HG02884 (cell line): ENCODE data around the gene FAM241A.
"Not testable (repeated sequence)": the region's sequence is repeated elsewhere in the genome, so short reads cannot be mapped to it uniquely, and the experiment has no call there.

Source experiments
- ATAC-seq: cut with Tn5 transposase; IDR thresholded peaks from one replicate; pipeline ENCODE4 v1.9.1; 2021; ENCODE audit warnings: mild to moderate bottlenecking, moderate library complexity; ENCODE audit not compliant: unreplicated experiment

The FAM241A gene

DNA sequence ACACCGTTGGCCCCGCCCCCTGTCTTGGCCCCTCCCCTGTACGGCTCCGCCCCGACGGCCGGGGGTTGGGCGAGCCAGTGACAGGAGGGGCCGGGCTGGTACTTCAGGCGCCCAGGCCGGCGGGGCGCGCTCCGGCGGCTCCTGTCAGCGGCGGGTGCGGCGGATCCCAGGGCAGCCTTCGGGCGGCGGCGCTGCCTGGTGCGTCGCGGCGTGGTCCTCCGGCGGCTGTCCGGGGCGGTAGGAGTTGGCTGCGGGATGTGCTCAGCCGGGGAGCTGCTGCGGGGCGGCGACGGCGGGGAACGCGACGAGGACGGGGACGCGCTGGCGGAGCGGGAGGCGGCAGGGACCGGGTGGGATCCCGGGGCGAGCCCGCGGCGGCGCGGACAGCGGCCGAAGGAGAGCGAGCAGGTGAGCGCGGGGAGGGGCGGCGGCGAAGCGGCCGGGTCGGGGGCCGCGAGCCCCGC is at the start of gene FAM241A:
Gene FAM241A (plus strand): TSS at position 129 of the 464 bp plus-strand sequence. CDS start 127 bp downstream, at position 256.
- peak; percentile 69 for ATAC-seq

DNA sequence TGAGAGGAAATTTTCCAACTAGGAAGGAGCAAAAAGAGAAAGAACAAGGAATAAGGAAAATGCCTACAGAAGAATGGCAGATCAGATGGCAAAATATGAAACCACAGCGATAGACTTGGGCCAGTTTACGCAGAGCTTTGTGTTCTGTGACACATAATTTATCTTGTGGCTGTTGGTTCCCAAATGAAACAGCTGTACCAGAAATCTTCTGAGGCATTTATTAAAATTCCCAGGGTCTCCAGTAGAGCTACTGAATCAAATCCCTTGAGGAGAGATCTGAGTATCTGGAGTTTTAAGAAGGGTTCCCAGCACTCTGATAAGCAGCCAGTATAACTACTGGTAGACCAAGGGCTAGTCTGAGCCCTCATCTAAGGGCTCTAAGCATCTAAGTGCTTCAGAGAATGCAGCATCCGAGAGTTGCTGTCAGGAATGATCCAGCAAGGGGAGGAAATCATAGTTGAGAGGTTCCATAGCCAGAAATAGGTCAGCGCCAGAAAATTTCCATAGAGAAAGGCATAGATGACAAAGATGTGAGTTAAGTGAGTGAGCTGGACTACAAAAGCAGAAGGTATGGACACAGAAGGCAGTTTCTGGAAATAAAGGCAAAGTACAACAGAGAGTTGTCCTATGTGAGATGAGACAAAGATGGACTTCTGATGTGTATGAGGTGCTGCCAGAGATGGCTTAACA is 46.3 kb upstream of the FAM241A start:
- ATAC-seq, result no peak

DNA sequence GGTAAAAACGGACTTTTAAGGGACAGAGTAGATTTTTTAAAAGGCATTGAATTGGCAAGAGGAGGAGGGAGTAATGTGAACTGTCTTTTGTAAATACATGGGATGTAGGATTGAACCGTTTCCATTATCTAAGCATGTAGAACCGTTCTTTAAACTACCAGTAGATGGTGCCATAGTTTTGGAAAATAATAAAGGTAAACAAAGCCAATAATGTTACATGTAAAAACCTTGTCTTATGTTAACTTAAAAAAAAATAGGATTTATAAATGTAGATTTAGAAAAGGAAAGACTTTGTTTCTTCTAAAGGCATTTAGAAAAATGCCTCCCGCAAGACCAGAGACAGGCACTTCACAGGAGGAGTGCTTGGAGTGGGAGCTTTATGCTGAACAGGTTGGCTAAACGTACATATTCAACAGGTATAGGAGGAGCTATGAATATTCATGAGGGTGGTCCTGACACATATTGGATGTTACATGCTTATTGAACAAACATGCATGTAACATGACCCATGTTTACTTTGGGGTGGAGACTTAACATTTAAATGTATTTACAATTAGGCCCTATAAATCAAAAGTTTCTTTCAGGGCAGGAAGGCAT is 45.5 kb upstream of the FAM241A start:
- ATAC-seq, result peak; percentile 73

DNA sequence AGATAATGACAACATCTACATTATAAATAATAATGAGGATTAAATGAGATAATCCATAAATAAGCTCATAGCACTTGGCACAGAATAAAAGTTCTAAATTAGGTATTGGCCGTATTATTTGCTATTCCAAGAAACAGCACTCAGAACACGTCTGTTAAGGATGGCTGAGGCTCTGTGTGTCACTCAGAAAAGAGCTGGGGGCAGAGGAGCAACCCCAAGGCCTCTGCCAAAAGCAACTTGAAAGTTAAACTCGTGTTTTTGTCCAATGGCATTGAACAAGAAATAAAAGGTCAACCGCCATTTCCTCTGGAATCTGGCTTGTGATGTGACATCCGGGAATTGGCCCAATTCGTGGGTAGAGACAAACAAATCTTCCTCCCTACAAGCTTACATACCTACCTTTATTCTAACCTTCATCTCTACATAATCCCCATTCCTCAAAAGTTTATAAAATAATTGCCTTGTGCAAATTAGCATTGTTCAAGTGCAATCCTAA is 42.3 kb upstream of the FAM241A start:
- ATAC-seq, result no peak

DNA sequence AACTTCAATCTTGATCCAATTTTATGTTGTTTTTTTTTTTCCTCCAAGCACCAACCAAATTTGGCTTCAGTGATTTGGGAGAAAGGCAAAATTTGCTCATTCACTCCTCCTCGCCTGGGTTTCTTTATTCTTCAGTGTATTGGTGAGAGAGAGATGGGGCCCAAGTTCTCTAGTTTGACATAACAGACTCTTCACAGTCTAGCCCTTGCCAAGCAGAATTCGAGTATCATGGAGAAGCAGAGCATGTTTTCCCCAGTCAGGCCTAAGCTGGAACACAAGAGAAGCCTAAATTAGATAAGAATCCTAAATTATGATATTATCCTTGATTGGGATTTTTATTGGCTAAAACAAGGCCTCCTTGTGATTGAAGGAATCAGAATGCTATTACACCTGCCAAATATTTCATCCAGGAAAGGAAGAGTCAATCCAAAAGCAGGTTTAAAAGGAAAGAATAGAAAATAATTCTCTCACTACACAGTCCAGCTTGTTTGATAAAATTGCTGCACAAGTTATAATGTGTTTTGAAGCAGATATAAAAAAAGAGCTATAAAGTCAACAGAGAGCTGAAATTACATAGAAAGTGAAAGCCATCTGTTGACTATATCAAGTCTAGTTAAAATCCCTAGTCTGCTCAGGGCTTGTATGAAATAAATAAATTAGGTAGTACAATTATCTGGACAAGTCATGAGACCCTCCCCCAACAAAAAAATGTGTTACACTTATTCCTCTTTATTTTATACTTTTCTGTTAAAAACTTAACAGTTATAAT is 39.9 kb upstream of the FAM241A start:
- ATAC-seq, result no peak

DNA sequence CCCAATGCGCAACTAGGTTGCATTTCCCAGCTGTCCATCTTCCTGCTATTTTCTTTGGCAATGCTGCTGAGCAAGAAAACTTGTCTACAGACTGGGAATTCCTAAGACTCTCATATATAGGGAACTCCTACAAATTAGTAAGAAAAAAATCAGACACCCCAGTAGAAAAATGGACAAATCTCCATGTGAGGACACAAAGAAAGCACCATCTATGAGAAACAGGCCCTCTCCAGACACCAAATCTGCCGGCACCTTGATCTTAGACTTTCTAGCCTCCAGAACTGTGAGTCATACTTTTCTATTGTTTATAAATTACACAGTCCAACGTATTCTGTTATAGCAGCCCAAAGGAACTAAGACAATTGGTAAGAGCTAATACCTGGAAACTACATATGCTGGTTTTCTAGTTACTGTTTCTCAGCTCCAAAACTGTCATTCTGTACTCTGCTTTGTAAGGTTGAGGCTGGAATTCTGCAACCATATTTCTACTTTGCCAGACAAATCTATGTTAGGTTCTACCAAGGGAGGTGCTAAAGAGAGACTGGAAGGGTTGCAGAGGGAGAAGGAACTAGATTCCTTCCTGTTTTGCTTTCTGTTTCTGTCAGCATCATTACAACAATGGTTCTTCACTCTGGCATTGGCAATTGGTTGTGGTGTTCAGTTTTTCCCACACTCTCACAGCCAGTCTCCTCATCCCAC is 35.7 kb upstream of the FAM241A start:
- ATAC-seq, result peak; percentile 81

DNA sequence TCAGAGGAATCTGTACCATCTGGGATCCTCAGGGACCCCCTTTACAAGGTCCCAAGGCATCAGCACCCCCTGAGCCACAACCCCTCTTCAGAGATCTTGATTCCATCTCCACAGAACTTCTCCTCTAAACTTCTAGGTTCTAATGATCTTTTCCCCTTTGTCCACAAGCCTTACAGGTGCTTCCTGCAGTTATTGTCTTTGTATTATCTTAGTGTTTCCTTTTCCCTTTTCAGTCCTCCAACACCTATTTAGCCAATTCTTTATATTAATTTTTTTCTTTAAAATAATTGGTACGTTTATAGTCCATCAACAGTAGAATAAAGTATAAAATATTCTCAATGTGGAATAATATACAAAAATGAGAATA is 35.2 kb upstream of the FAM241A start:
- ATAC-seq, result no peak

DNA sequence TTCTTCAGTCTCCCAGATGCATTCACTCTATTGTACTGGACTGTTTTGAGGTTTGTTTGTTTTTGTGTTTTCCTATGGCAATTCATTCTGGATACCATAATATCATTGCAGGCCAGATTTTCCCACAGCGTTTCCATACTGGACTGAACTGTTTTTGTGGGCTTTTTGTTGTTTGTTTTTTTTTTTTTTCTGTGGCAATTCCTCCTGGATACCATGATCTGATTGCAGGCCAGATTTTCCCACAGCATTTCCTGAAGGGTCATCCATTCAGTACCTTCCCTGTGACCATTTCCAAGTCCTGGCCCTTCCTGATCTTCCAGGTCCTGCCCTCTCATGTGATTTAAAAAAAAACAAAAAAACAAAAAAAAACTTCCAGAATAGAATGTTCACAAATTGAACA is 33.9 kb upstream of the FAM241A start:
- no peak for ATAC-seq

DNA sequence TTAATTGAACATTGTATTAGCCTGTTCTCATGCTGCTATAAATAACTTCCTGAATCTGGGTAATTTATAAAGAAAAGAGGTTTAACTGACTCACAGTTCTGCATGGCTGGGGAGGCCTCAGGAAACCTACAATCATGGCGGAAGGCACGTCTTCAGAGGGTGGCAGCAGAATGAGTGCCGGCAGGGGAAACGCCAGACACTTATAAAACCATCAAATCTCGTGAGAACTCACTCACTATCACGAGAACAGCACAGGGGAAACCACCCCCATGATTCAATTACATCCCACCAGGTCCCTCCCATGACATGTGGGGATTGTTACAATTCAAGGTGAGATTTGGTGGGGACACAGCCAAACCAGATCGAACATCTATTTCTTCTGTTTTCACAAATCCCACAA is 33.2 kb upstream of the FAM241A start:
- ATAC-seq, result not testable (repeated sequence)

DNA sequence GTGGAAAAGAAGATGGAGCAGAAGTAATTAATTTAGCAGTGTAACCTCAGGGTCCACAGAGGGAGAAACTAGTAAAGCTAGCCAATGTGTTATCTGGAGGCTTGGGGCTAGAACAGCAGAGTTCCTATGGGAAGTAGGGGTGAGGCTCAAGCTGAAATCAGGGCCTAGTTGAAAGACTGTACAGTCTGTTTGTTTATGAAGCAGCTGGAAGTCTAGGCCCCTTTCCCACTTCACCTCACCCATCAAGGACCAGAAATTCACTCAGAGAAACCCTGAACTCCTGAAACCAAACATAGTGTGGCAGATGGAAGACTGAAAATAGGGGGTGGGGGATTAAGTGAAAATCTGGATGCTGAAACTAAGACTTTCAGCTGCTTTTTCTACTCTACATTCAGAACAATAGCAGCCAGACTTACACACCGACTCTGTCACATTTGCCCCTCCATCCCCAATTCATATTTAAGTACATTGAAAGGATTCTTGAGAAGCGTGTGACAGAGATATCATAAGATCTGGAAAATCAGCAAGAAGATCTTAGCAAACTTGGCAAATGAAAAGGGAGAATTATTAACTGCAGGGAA is 32.6 kb upstream of the FAM241A start:
- ATAC-seq, result no peak

DNA sequence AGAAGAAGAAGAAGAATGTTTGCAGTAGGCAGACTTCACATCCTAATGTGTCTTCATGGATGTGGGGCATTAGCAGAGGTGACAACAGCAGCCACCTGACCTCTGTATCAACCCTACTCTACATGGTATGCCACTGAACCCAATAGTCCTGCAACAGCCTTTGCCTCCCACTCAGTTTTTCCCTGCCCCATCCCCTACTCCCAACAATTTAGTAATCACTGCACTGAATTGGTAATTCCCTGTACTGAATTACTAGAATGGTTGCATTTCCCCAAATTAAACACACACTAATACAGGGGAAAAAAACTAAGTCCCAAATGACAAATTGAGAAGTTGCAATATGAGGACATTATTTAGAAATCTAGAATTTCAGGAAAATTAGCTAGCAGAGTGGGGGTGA is 31.4 kb upstream of the FAM241A start:
- ATAC-seq, result no peak

DNA sequence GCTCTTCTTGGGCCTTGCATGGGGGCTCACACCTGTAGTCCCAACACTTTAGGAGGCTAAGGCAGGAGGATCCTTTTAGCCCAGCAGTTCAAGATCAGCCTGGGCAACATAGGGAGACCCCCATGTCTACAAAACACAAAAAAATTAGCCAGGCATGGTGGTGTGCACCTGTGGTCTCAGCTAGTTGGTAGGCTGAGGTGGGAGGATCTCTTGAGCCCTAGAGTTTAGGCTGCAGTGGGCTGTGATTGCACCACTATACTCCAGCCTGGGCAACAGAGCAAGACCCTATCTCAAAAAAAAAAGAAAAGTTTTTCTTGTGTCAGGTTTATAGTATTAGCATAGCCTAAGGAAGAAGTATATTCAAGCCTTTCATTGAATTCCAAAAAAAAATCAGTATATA is 30.8 kb upstream of the FAM241A start:
- no peak for ATAC-seq

DNA sequence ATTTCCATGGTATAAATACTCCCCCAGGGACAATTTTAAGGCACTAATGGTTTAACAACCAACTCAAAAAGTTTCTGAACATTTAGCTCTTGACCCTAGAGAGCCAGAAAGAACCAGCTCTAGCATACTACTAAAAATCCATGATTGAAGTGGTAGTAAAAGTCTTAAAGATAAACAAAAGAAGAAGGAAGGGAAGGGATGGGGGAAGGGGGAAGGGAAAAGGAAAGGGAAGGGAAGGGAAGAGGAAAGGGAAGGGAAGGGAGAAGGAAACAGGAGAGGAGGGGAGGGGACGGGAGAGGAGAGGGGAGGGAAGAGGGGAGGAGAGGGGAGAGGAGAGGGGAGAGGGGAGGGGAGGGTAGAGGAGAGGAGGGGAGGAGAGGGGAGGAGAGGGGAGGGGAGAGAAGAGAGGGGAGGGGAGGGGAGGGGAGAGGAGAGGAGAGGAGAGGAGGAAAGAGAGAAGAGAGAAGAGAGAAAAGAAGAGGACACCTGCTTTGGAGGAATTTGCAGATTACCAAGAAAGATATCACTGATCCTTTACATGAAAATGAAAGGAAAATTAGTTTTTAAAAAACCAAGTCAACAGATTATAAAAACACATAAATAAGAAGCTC is 26.4 kb upstream of the FAM241A start:
- no peak for ATAC-seq

DNA sequence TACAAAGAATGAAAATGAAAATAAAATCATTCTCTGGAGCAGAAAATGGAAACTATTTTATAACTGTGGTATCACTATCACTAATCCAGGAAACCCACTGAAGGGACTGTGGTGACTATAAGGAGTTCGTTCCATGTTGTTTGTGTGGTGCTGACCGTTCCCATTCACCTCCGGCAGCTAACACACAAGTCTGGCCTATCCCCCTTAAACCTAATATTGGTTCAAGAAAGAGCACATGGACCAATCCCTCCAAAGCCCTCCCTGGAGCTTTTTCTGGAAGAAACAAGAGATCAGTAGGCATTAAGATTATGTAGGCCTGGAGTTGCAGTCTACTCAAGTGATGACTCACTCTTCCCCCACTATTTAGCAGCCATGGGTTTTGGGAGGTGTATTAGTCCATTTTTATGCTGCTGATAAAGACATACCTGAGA is 25.9 kb upstream of the FAM241A start:
- ATAC-seq, result peak; percentile 89

DNA sequence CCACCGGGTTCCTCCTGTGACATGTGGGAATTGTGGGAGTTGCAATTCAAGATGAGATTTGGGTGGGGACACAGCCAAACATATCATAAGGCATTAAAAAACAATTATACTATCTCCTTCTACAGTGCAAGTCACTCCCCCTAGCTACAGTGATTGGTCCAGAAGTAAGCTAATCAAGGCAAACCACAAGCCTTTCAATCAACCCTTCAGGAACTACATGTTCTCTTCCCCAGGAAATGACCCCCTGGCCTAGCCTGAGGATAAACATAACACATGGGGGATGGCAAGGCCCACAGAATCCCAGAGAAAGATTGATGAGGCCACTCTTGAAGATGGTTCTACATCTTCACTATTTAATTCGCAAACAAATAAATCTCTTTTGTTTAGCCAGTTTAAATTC is 25.2 kb upstream of the FAM241A start:
- no peak for ATAC-seq

DNA sequence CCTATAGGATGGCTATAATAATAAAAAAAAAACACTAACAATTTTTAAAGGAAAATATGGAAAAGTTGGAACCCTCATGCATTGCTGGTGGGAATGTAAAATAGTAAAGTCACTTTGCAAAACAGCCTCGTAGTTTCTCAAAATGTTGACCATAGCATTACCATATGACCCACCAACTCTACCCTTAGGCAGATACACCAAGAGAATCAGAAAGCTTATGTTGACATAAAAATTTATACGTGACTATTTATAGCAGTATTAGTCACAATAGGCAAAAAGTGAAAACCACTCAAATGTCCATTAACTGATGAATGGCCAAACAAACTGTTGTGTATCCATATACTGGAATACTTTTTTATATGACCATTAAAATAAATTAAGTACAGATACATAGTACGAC is 19.8 kb upstream of the FAM241A start:
- no peak for ATAC-seq

DNA sequence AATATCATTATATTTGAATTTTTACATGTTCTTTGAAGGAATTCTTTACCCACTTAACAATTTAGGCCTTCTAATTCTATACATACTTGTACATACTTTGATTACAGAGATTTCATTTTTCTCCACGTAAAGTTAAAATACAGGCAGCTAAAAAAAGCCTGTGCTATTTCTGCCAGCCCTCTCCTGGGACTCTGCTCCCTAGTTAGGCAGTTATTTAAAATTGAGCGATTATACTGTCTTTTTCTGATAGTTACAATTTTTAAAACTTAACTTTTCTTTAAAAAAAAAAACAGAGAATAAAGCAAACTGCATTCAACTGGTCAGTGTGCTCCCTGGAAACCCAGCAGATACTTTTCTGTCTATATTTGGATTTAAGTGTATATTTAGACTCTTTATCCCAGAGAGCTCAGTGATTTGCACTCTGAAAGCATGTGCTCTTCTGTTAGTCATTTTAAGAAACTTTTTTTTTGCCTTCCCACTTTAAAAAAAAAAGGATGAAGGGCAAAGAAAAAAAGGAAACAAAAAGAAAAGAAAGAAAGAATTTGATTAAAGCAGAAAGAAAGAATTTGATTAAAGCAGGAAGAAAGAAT is 18.1 kb upstream of the FAM241A start:
- ATAC-seq, result no peak

DNA sequence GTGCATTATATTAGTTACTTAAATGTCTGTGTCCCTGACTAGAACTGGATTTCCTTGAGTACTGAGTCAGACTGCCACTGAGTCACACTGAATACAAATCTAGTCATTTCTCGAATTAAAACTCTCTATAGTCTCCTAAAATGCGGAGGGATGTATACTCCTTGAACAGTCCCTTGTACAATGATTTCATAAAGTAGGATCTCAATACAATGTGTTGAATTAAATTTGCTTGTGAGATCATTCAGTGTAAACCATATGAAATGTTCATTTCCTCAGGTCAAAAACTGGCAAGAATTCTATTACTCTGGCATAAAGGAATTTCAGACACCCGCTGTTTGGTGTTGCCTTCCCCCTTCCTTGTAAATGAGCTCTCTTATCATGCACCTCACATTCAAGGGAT is 17.5 kb upstream of the FAM241A start:
- peak; percentile 56 for ATAC-seq

DNA sequence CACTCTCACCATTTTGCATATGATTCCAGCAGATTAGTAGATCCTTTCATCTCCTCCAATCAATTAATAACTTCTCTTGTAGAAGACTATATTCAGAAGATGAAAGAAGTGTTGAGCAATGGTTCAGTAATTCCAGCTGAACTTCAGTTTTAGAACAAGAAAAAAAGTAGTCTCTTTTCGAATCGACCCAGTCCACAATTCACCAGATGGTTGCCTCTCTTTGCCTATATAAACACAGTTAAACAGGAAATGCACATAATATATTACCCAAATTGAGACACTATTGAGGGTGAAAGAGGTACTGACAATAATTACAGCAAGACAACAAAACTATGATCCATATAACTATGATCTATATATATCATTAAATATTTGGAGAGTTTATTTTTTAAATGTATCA is 16.8 kb upstream of the FAM241A start:
- ATAC-seq, result no peak

DNA sequence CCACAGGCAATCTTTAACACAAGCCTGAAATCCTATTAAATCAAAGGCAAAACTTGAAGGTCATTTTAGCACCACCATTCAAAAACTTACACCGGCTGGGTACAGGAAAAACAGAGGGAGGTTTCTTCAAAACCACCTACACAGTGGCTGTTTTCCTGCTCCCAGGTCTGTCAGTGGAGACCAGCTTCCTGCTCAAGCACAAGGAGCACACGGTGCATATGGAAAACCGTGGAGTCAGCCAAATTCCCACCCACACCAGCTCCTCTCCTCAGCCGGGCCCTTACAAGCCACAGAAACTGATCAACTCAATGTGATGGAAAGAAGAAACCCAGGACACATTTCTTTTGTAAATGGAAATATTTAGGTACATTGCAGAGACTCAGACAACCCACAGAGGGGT is 14.3 kb upstream of the FAM241A start:
- no peak for ATAC-seq
